ENCODE results near the gene RWDD2A.

RWDD2A gene

GRCh38 chr6:83167726-83168278 lies 25.4 kb upstream of the RWDD2A start:
- TF ChIP-seq CTCF (IDR thresholded peaks at IDR 0.05; ENCODE audit: low read depth, low read length, missing control alignments): no peak
- no peak overlapping the region for H3K4me3 ChIP-seq (replicated peaks; ENCODE audit: low read depth, low read length)
- no peak for DNase-seq (ENCODE audit: extremely low read depth, low read depth)

GRCh38 chr6:83168556-83168955 lies 24.6 kb upstream of the RWDD2A start:
- no peak for TF ChIP-seq CTCF (IDR thresholded peaks at IDR 0.05; ENCODE audit: low read depth, low read length, missing control alignments)
- no peak for DNase-seq (ENCODE audit: extremely low read depth, low read depth)
- H3K4me3 ChIP-seq (replicated peaks; ENCODE audit: low read depth, low read length): no peak overlapping the region

GRCh38 chr6:83169106-83169505 lies 24.1 kb upstream of the RWDD2A start:
- no peak for TF ChIP-seq CTCF (IDR thresholded peaks at IDR 0.05; ENCODE audit: low read depth, low read length, missing control alignments)
- no peak overlapping the region for H3K4me3 ChIP-seq (replicated peaks; ENCODE audit: low read depth, low read length)
- no peak for DNase-seq (ENCODE audit: extremely low read depth, low read depth)

- DNase-seq (ENCODE audit: extremely low read depth, low read depth): no peak
- no peak for TF ChIP-seq CTCF (IDR thresholded peaks at IDR 0.05; ENCODE audit: low read depth, low read length, missing control alignments)
- no peak overlapping the region for H3K4me3 ChIP-seq (replicated peaks; ENCODE audit: low read depth, low read length)
Measured at GRCh38 chr6:83169511-83169910, 23.6 kb upstream of the RWDD2A start.

GRCh38 chr6:83176246-83176645 lies 16.9 kb upstream of the RWDD2A start:
- no peak for DNase-seq (ENCODE audit: extremely low read depth, low read depth)
- TF ChIP-seq CTCF (IDR thresholded peaks at IDR 0.05; ENCODE audit: low read depth, low read length, missing control alignments): no peak
- no peak overlapping the region for H3K4me3 ChIP-seq (replicated peaks; ENCODE audit: low read depth, low read length)

GRCh38 chr6:83180426-83180950 lies 12.7 kb upstream of the RWDD2A start:
- no peak for DNase-seq (ENCODE audit: extremely low read depth, low read depth)
- no peak for TF ChIP-seq CTCF (IDR thresholded peaks at IDR 0.05; ENCODE audit: low read depth, low read length, missing control alignments)
- no peak overlapping the region for H3K4me3 ChIP-seq (replicated peaks; ENCODE audit: low read depth, low read length)

GRCh38 chr6:83182114-83182513 lies 11.0 kb upstream of the RWDD2A start:
- H3K4me3 ChIP-seq (replicated peaks; ENCODE audit: low read depth, low read length): no peak overlapping the region
- TF ChIP-seq CTCF (IDR thresholded peaks at IDR 0.05; ENCODE audit: low read depth, low read length, missing control alignments): no peak
- no peak for DNase-seq (ENCODE audit: extremely low read depth, low read depth)
